ENCODE data around the gene SCAPER.
A peak's percentile ranks its signal among the peaks of the same experiment; 100 is the strongest.

The SCAPER gene

GRCh38 chr15:76340198-76340802 is 564.8 kb downstream of the SCAPER start:
- no peak for DNase-seq (ENCODE audit: low read depth in 3 of 3)

DNA sequence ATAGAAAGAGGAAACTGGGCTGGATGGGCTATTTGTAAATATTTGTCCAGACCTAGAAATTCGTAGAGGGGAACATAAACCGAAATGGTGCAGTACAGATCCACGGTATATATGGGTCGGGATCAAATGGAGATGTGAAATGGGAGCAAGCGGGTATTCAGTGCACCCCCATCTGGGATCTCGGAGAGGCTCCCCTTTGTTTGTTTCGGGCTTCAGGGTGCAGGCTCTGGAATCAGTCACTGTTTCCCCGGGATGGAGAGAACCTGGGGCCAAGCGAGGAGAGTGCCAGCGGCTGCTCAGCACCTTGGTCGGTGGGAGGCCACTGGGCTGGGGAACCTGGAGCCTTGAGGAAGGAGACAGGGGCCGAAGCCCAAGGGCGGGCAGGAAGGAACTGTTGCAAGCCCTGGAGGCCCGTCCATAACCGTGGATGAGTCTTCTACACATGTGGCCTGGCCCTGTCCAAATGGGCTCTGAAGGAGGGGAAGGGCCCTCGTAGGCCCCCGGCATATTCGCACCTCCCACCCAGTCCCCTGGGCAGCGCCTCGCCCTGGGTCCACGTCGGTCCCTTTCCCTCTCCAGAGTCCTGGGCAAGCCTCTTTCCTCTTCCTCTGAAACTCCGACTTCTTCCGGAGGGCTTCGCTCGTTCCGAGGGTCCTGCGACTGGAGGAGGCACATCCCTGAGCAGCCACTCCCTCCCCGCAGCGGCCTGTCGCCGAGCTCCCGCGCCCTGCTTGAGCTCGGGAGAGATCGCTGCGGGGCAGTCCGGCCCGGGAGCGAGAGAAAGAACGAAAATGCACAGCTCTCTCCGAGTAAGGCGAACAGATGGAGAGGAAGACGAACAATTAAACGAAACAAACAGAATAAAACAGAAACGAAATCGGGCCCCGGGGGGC is 565.6 kb downstream of the SCAPER start:
- DNase-seq (ENCODE audit: low read depth in 3 of 3) = no peak

- no peak for DNase-seq (ENCODE audit: low read depth in 3 of 3)
Observed at GRCh38 chr15:76338486-76339304, 566.4 kb downstream of the SCAPER start.

- no peak for DNase-seq (ENCODE audit: low read depth in 3 of 3)
Observed at GRCh38 chr15:76337696-76338485, 567.2 kb downstream of the SCAPER start.

- DNase-seq (ENCODE audit: low read depth in 3 of 3) = no peak
Observed at GRCh38 chr15:76337059-76337695, 568.0 kb downstream of the SCAPER start.

DNA sequence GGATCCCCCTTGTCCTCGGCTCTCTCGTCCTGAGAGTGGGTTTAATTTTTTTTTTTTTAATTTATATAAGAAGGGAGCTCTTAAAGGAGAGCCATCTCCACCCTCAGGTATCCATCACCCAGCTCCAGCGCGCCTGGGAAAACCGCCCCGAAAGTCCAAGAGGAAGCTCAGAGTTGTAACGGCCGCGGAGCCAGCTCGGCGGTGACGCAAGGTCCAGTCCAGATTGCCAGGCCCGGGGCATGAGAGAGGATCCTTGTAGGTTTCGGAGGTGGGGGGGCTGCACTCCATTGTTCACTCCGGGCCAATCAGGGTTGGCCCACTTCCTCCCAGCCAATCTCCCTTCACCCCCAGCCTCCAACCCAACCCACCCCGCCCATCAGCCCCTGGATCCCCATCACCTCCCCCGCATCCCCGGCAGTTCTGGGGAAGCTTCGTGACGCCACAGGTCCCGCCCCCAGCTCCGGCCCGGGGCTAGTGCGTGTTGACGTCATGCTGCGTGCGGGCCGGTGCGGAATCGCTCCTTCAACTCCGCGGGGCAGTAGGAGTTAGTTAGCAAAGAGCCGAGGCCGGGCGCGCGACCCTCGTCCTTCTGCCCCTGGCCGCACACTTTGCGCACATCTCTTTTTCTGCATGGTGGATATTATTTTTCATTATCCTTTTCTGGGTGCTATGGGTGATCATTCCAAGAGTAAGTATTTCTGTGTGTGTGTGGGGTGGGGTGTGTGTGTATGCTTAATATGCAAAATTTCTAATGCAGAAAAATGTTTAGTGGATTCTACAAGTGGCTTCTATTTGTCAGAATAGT is 568.7 kb downstream of the SCAPER start, which contains the start of gene ISL2:
TSS of gene ISL2 (plus strand) at position 520 of the 805 bp plus-strand sequence. CDS start at position 631, 111 bp downstream.
- DNase-seq (ENCODE audit: low read depth in 3 of 3) = peak in 2 of 3 donors; percentile 54 to 66

DNA sequence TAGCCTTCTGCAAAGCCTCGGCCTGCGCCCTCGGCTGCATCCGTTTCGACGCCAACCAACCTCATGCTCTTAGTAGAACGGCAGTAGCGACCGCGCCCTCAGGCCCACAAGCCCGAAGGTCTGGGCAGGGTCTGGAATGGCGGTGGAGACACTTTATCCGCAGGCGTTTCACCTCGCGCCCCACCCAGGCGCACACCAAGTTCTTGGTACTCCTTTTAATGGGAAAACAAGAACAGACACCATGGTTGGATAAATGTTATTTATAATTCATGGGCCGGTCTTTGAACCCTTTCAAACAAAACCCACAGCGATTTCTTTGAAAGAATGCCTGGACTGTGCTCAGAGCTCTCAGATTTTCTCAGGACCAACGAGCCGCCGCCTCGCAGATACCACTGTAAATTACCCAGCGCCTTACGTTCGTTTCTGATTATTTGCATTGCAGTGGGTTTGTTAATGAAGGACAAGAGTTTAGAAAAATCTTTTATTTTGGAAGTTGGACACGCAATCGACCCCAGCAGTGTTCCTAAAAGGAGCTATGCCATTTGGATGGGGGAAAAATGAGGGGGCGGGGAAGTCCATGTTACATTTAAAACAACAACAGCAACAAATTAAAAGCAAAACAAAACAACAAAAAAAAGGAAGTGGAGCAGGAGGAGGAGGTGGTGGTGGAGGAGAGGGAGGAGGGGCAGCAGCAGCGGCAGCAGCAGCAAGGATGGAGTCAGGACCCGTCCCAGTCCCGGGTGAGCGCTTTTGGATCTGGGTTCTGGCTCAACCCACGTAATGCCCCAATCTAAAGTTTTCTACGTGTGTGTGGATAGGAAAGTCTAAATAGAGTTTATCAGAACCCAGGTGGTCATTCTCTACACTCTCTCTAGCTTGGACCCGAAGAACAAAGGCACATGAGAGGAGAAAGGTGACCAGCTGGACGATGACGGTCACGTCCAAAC is 569.6 kb downstream of the SCAPER start:
- DNase-seq (ENCODE audit: low read depth in 3 of 3) = no peak

- no peak for DNase-seq (ENCODE audit: low read depth in 3 of 3)
Observed at GRCh38 chr15:76334438-76335306, 570.5 kb downstream of the SCAPER start.

GRCh38 chr15:76333720-76334437 is 571.3 kb downstream of the SCAPER start:
- no peak for DNase-seq (ENCODE audit: low read depth in 3 of 3)

GRCh38 chr15:76333309-76333708 is 571.8 kb downstream of the SCAPER start:
- no peak for DNase-seq (ENCODE audit: low read depth in 3 of 3)

DNA sequence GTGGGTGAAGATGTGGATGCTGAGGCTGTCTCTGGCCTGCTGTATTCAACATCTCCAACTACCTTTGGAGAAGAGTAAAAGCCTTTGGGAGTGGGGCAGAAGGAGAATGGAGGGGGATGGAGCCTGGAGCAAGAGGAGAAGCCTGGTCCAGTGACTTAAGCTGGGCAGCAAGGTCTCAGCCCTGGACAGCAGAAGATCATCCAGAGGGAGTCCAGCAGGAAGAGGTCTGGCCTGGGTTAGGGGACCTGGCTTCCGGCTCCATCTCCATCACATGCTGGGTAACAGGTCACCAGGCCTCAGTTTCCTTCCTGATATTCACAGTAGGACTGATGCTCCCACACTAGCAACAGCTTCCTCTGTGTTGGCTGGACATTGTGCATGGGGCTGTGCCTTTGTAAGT is 572.3 kb downstream of the SCAPER start:
- no peak for DNase-seq (ENCODE audit: low read depth in 3 of 3)

GRCh38 chr15:76330080-76330680 is 575.0 kb downstream of the SCAPER start:
- no peak for DNase-seq (ENCODE audit: low read depth in 3 of 3)

DNA sequence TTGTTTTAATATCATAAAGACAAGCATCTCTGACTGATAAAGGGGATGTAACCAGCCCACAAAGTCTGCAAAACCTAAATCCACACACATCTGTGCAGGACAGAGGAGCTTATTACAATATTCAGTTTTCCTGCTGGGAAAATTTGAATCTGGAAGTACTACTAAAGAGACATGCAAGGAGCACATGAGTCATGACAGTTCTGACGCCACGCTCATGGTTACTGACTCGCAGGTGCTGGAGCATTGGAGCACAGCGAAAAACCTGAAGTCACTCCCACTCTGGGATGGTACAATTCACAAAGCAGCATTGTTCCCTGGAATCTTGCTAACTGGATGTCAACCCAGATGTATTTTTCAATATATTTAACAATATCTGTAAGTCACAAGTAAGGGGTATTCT is 576.2 kb downstream of the SCAPER start:
- DNase-seq (ENCODE audit: low read depth in 3 of 3) = no peak

GRCh38 chr15:76328106-76328696 is 576.9 kb downstream of the SCAPER start:
- no peak for DNase-seq (ENCODE audit: low read depth in 3 of 3)

DNA sequence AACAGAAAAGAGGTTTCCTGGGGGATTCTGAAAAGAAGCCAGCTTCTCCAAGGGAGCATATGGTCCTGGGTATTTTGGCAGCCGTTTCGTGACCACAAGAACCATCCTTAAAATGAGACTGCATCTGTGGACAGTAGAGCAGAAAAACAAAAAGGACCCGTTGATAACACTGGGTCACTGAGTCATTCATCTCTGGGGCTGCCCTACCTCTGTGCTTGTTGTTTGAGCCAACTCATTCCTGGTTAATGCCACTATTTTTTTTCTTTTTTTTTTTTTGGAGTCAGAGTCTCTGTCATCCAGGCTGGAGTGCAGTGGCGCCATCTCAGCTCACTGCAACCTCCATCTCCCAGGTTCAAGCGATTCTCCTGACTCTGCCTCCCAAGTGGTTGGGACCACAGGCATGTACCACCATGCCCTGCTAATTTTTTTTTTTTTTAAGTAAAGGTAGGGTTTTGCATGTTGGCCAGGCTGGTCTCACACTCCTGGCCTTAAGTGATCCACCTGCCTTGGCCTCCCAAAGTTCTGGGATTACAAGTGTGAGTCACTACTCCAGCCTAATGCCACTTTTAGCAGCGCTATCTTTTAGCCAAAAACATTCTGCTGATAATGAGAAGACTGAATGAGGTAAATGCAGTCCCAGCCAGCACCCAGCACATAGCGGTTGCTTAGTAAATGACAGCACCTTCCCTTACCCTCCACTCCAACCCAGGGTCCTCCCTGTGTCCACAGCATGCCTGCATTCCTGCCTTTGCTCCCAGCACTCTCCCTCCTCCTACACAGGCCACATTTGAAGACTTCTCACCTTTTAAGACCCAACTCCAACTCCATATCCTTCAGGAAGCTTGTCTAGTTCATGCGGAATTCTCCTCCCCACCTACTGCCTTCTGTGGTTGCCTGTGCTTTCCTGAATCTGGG is 577.7 kb downstream of the SCAPER start:
- no peak for DNase-seq (ENCODE audit: low read depth in 3 of 3)

All from stimulated activated CD4-positive, alpha-beta T cell treated with anti-CD3 and anti-CD28 coated beads, TNF-alpha, amount 100 ng/mL, for 48 hours (primary cell).